ENCODE measurements around the gene SNN. TPM values are rescaled to one million over a fixed set of nuclear protein-coding genes. Genes with fewer than 3 reads are reported as not detected.

Gene SNN
- total RNA-seq = 10 to 100 TPM; 25.9 to 52.2 (median 41.9) TPM

GRCh38 chr16:11667824-11668622, at the start of gene SNN:
Gene SNN (plus strand): TSS chr16:11668455. CDS start chr16:11676060, 7,605 bp downstream.
- DNase-seq (ENCODE audit: low spot score) (no peak), ATAC-seq (ENCODE audit: low FRiP score) (peak; percentile 92)
- no peak for TF ChIP-seq CTCF (IDR thresholded peaks at IDR 0.05)

GRCh38 chr16:11619327-11619851, 48.9 kb upstream of the SNN start:
- ATAC-seq (ENCODE audit: low FRiP score) = no peak
- TF ChIP-seq CTCF (IDR thresholded peaks at IDR 0.05) = no peak
- DNase-seq (ENCODE audit: low spot score) = no peak

- TF ChIP-seq CTCF (IDR thresholded peaks at IDR 0.05) = no peak
- DNase-seq (ENCODE audit: low spot score) (no peak), ATAC-seq (ENCODE audit: low FRiP score) (no peak)
These were observed 47.8 kb upstream of the SNN start for GRCh38 chr16:11620243-11621003.

- ATAC-seq (ENCODE audit: low FRiP score) (no peak), DNase-seq (ENCODE audit: low spot score) (no peak)
These were observed 46.7 kb upstream of the SNN start for GRCh38 chr16:11621539-11621919.

GRCh38 chr16:11621920-11622651, 46.2 kb upstream of the SNN start:
- TF ChIP-seq CTCF (IDR thresholded peaks at IDR 0.05) = no peak
- no peak for ATAC-seq (ENCODE audit: low FRiP score)

More at GRCh38 chr16:11621539-11621919, 46.7 kb upstream of the SNN start:
- no peak for TF ChIP-seq CTCF (IDR thresholded peaks at IDR 0.05)

GRCh38 chr16:11624205-11624604, 44.0 kb upstream of the SNN start:
- TF ChIP-seq CTCF (IDR thresholded peaks at IDR 0.05) = no peak
- ATAC-seq (ENCODE audit: low FRiP score) = no peak
- no peak for DNase-seq (ENCODE audit: low spot score)

More at GRCh38 chr16:11621920-11622651, 46.2 kb upstream of the SNN start:
- DNase-seq (ENCODE audit: low spot score) = no peak
